ENCODE measurements around the gene SLC8A2. TPM values are rescaled to one million over a fixed set of nuclear protein-coding genes. Genes with fewer than 3 reads are reported as not detected.

SLC8A2 gene
- total and polyA plus RNA-seq, 2 experiments from 2014 or later, result 0.86 to 10.0 TPM

- Mint-ChIP-seq H3K4me1 (peaks cover 20% of the 10 kb centered on the region), H3K27me3 (ENCODE audit: insufficient read depth, low read depth, poor library complexity) (peaks cover 12% of the 10 kb centered on the region), H3K27ac (peak overlapping the region; percentile 39), H3K9me3 (no peaks in the 10 kb centered on the region), H3K36me3 (ENCODE audit: low read depth) (peaks cover 11% of the 10 kb centered on the region; the same call in 2 of the 3 replicates), H3K4me3 (no peak overlapping the region)
- Histone ChIP-seq H3K4me2 (no peak overlapping the region), H3F3A (replicated peaks; ENCODE audit: low read depth) (no peaks in the 10 kb centered on the region), H3K79me2 (replicated peaks; ENCODE audit: insufficient read depth) (no peaks in the 10 kb centered on the region), H3K4me3 (no peak overlapping the region), H3K27ac (ENCODE audit: low read depth) (peak overlapping the region; percentile 26; the same call in 1 of the 2 replicates), H4K20me1 (replicated peaks; ENCODE audit: insufficient read depth) (no peaks in the 10 kb centered on the region), H2AFZ (no peak overlapping the region), H3K27me3 (ENCODE audit: insufficient read depth) (no peaks in the 10 kb centered on the region), H3K36me3 (ENCODE audit: insufficient read depth) (no peaks in the 10 kb centered on the region), H3K9me2 (ENCODE audit: insufficient read depth) (no peaks in the 10 kb centered on the region), H3K4me1 (ENCODE audit: insufficient read depth) (no peaks in the 10 kb centered on the region; the same call in 1 of the 2 replicates)
- TF ChIP-seq JUNB (IDR thresholded peaks at IDR 0.05; ENCODE audit: unreplicated experiment), result no peak
- TF ChIP-seq POLR2AphosphoS5 (IDR thresholded peaks at IDR 0.05; ENCODE audit: low read depth), result no peak
- ATAC-seq (no peak), DNase-seq (ENCODE audit: low spot score) (no peak)
Measured at GRCh38 chr19:47493378-47494210, 21.9 kb upstream of the SLC8A2 start.

GRCh38 chr19:47492571-47493377, 21.1 kb upstream of the SLC8A2 start:
- no peaks in the 10 kb centered on the region for H3F3A ChIP-seq (replicated peaks; ENCODE audit: low read depth)
- Mint-ChIP-seq H3K4me1 (peaks cover 20% of the 10 kb centered on the region), H3K4me3 (no peak overlapping the region), H3K27me3 (ENCODE audit: insufficient read depth, low read depth, poor library complexity) (peaks cover 12% of the 10 kb centered on the region), H3K27ac (peak overlapping the region; percentile 78), H3K9me3 (no peaks in the 10 kb centered on the region), H3K36me3 (ENCODE audit: low read depth) (peaks cover 11% of the 10 kb centered on the region; the same call in 2 of the 3 replicates)
- H3K27ac ChIP-seq (ENCODE audit: low read depth), result peak overlapping the region; percentile 26; the same call in 1 of the 2 replicates
- no peaks in the 10 kb centered on the region for H3K36me3 ChIP-seq (ENCODE audit: insufficient read depth)
- H4K20me1 ChIP-seq (replicated peaks; ENCODE audit: insufficient read depth), result no peaks in the 10 kb centered on the region
- no peaks in the 10 kb centered on the region for H3K79me2 ChIP-seq (replicated peaks; ENCODE audit: insufficient read depth)
- TF ChIP-seq POLR2AphosphoS5 (IDR thresholded peaks at IDR 0.05; ENCODE audit: low read depth) (no peak), EZH2phosphoT487 (IDR thresholded peaks at IDR 0.05; ENCODE audit: unreplicated experiment) (no peak)
- H3K4me3 ChIP-seq, result no peak overlapping the region
- no peaks in the 10 kb centered on the region for H3K27me3 ChIP-seq (ENCODE audit: insufficient read depth)
- DNase-seq (ENCODE audit: low spot score) (no peak), ATAC-seq (peak; percentile 31)
- H2AFZ ChIP-seq, result no peak overlapping the region
- H3K9me2 ChIP-seq (ENCODE audit: insufficient read depth), result no peaks in the 10 kb centered on the region
- H3K4me2 ChIP-seq, result no peak overlapping the region
- H3K4me1 ChIP-seq (ENCODE audit: insufficient read depth), result no peaks in the 10 kb centered on the region; the same call in 1 of the 2 replicates

- no peaks in the 10 kb centered on the region for H3K9me2 ChIP-seq (ENCODE audit: insufficient read depth)
- Mint-ChIP-seq H3K4me3 (no peak overlapping the region), H3K4me1 (peaks cover 20% of the 10 kb centered on the region), H3K36me3 (ENCODE audit: low read depth) (peaks cover 9% of the 10 kb centered on the region; the same call in 2 of the 3 replicates), H3K27ac (no peak overlapping the region), H3K9me3 (no peaks in the 10 kb centered on the region), H3K27me3 (ENCODE audit: insufficient read depth, low read depth, poor library complexity) (peaks cover 12% of the 10 kb centered on the region)
- H4K20me1 ChIP-seq (replicated peaks; ENCODE audit: insufficient read depth), result no peaks in the 10 kb centered on the region
- no peaks in the 10 kb centered on the region for H3K27me3 ChIP-seq (ENCODE audit: insufficient read depth)
- no peaks in the 10 kb centered on the region for H3K79me2 ChIP-seq (replicated peaks; ENCODE audit: insufficient read depth)
- DNase-seq (ENCODE audit: low spot score), result no peak
- H3K4me3 ChIP-seq, result no peak overlapping the region
- no peaks in the 10 kb centered on the region for H3K36me3 ChIP-seq (ENCODE audit: insufficient read depth)
- H2AFZ ChIP-seq, result no peak overlapping the region
- no peak for ATAC-seq
- H3K4me2 ChIP-seq, result no peak overlapping the region
- no peak overlapping the region for H3K27ac ChIP-seq (ENCODE audit: low read depth)
- no peaks in the 10 kb centered on the region; the same call in 1 of the 2 replicates for H3K4me1 ChIP-seq (ENCODE audit: insufficient read depth)
- H3F3A ChIP-seq (replicated peaks; ENCODE audit: low read depth), result no peaks in the 10 kb centered on the region
- TF ChIP-seq NANOG (IDR thresholded peaks at IDR 0.05; ENCODE audit: borderline replicate concordance) (no peak), CTCF (conservative IDR thresholded peaks at IDR 0.05; ENCODE audit: low read depth in 2 of 2) (no peak), ETS1 (IDR thresholded peaks at IDR 0.05) (no peak), EZH2phosphoT487 (IDR thresholded peaks at IDR 0.05; ENCODE audit: unreplicated experiment) (no peak), STAT1 (IDR thresholded peaks at IDR 0.05; ENCODE audit: unreplicated experiment) (no peak), EZH2 (IDR thresholded peaks at IDR 0.05; ENCODE audit: low read depth, unreplicated experiment) (no peak), ZNF331 (CRISPR knock-in tag; IDR thresholded peaks at IDR 0.05; ENCODE audit: low read depth) (no peak), POLR2AphosphoS5 (IDR thresholded peaks at IDR 0.05; ENCODE audit: low read depth) (no peak), REST (IDR thresholded peaks at IDR 0.05; ENCODE audit: unreplicated experiment) (no peak)
Measured at GRCh38 chr19:47492137-47492533, 20.4 kb upstream of the SLC8A2 start.
